A172 (cell line): ENCODE results near the gene C19orf25. TPM values are rescaled to one million over a fixed set of nuclear protein-coding genes. Genes with fewer than 3 reads are reported as not detected.

Experiments
- DNase-seq: peaks from one replicate; pipeline ENCODE4 v3.0.0-alpha.2; 2015; ENCODE audit warnings: low spot score
- total RNA-seq: library from RNA; depleted of rRNA; stranded (reverse); fragments of >200 nt; shearing (Covaris generic); gene quantifications from 2 replicates; pipeline ENCODE4 v1.2.3, GENCODE V29; 2014; rRNA removed

The C19orf25 gene
- total RNA-seq, 1 experiment from 2014 or later, result 44.0 TPM

GRCh38 chr19:1433119-1434039, 45.6 kb downstream of the C19orf25 start:
- no peak for DNase-seq

GRCh38 chr19:1432507-1432887, 46.5 kb downstream of the C19orf25 start:
- DNase-seq, result no peak

- no peak for DNase-seq
These were observed 47.1 kb downstream of the C19orf25 start for GRCh38 chr19:1431759-1432506.

GRCh38 chr19:1430246-1430645, 48.8 kb downstream of the C19orf25 start:
- DNase-seq, result no peak

GRCh38 chr19:1429750-1430149, 49.3 kb downstream of the C19orf25 start:
- peak; percentile 83 for DNase-seq

- DNase-seq, result no peak
These were observed 50.1 kb downstream of the C19orf25 start for GRCh38 chr19:1428738-1429391.

- DNase-seq, result no peak
These were observed 51.6 kb downstream of the C19orf25 start for GRCh38 chr19:1427221-1427920.

GRCh38 chr19:1426736-1427135, 52.3 kb downstream of the C19orf25 start:
- DNase-seq, result no peak

- no peak for DNase-seq
These were observed 53.1 kb downstream of the C19orf25 start for GRCh38 chr19:1425902-1426301.

- no peak for DNase-seq
These were observed 53.7 kb downstream of the C19orf25 start for GRCh38 chr19:1425102-1425837.

GRCh38 chr19:1424192-1424955, 54.6 kb downstream of the C19orf25 start:
- DNase-seq, result no peak

- no peak for DNase-seq
These were observed 55.4 kb downstream of the C19orf25 start for GRCh38 chr19:1423436-1424191.

Other genes with a start within 250 kb of the C19orf25 start
- gene CBARP, start 241.2 kb downstream of the C19orf25 start, total RNA-seq, result 0.93 and 0.95 TPM in 2 replicates
- gene ATP5F1D, start 237.5 kb downstream of the C19orf25 start, total RNA-seq, result 42.2 and 78.9 TPM in 2 replicates
- 7.0 and 19.2 TPM in 2 replicates for gene MIDN, start 230.6 kb downstream of the C19orf25 start, total RNA-seq
- gene CIRBP, start 209.9 kb downstream of the C19orf25 start, total RNA-seq, result 124 and 266 TPM in 2 replicates
- gene FAM174C, start 203.7 kb downstream of the C19orf25 start, total RNA-seq, result 90.5 and 93.6 TPM in 2 replicates
- 9.1 and 9.9 TPM in 2 replicates for gene EFNA2, start 193.3 kb downstream of the C19orf25 start, total RNA-seq
- 169 and 186 TPM in 2 replicates for gene NDUFS7, start 95.3 kb downstream of the C19orf25 start, total RNA-seq
- 101 and 117 TPM in 2 replicates for gene GAMT, start 77.7 kb downstream of the C19orf25 start, total RNA-seq
- gene DAZAP1, start 71.6 kb downstream of the C19orf25 start, total RNA-seq, result 84.8 and 110 TPM in 2 replicates
- gene RPS15, start 40.8 kb downstream of the C19orf25 start, total RNA-seq, result 2,554 and 2,923 TPM in 2 replicates
- 0.79 and 5.5 TPM in 2 replicates for gene APC2, start 29.1 kb downstream of the C19orf25 start, total RNA-seq
- 3.1 and 5.4 TPM in 2 replicates for gene PCSK4, start 11.1 kb upstream of the C19orf25 start, total RNA-seq
- gene REEP6, start 12.0 kb upstream of the C19orf25 start, total RNA-seq, result 4.1 and 4.3 TPM in 2 replicates
- 3.9 and 6.4 TPM in 2 replicates for gene ADAMTSL5, start 33.8 kb upstream of the C19orf25 start, total RNA-seq
- 0.22 TPM in 1 of 2 replicates, not detected in the other for gene PLK5, start 44.9 kb upstream of the C19orf25 start, total RNA-seq
- 63.7 and 79.0 TPM in 2 replicates for gene MEX3D, start 89.1 kb upstream of the C19orf25 start, total RNA-seq
- 158 and 172 TPM in 2 replicates for gene MBD3, start 113.7 kb upstream of the C19orf25 start, total RNA-seq
- 74.2 and 88.5 TPM in 2 replicates for gene UQCR11, start 126.2 kb upstream of the C19orf25 start, total RNA-seq
- gene TCF3, start 173.4 kb upstream of the C19orf25 start, total RNA-seq, result 219 and 238 TPM in 2 replicates